Vagina (tissue), 2 donors: ENCODE data around the gene TPRG1L. TPM values are rescaled to one million over a fixed set of nuclear protein-coding genes. Genes with fewer than 3 reads are reported as not detected.

Experiments used
- DNase-seq, 2 donors: peaks; one replicate each; pipeline ENCODE4 v3.0.0-alpha.2; 2017; ENCODE audit errors: extremely low spot score in 2 of 2
- H3K27ac ChIP-seq: fragments of 200-600 bp; sonication (generic); one replicate; pipeline ENCODE4 v1.5.1; 2019
- H3K27me3 ChIP-seq: fragments of 200-600 bp; sonication (generic); one replicate; pipeline ENCODE4 v1.5.1; 2019
- H3K36me3 ChIP-seq, 2 donors: fragments of 200-600 bp; sonication (generic); one replicate each; pipeline ENCODE4 v1.5.1; 2017 to 2019
- H3K4me1 ChIP-seq: fragments of 200-600 bp; sonication (generic); one replicate; pipeline ENCODE4 v1.5.1; 2019
- H3K4me3 ChIP-seq, 2 donors: fragments of 200-600 bp; sonication (generic); 1 replicate in 1 of 2; 2 replicates in 1 of 2; pipeline ENCODE4 v1.5.1; 2016 to 2019
- H3K9me3 ChIP-seq: fragments of 200-600 bp; sonication (generic); one replicate; pipeline ENCODE4 v1.5.1; 2019
- CTCF ChIP-seq, 3 experiments: fragments of 450-650 bp in 2 of 3; fragments of 200-600 bp in 1 of 3; sonication (generic) in 1 of 3; IDR thresholded peaks; one replicate each; pipeline ENCODE4 v1.5.1; 2017 to 2019; ENCODE audit warnings: antibody characterized with exemption in 3 of 3, mild to moderate bottlenecking in 2 of 3, moderate library complexity in 2 of 3
- POLR2A ChIP-seq, 2 donors: fragments of 450-650 bp; IDR thresholded peaks; one replicate each; pipeline ENCODE4 v1.6.1; 2017; ENCODE audit warnings: antibody characterized with exemption in 2 of 2, mild to moderate bottlenecking in 2 of 2, moderate library complexity in 2 of 2
- POLR2AphosphoS5 ChIP-seq, 2 donors: sonication (generic); formaldehyde crosslinking; IDR thresholded peaks; one replicate each; pipeline ENCODE4 v1.9.0; 2017; ENCODE audit warnings: antibody characterized with exemption in 2 of 2, mild to moderate bottlenecking in 2 of 2, low read depth in 1 of 2; ENCODE audit not compliant: insufficient read depth in 1 of 2
- intact Hi-C: fragments of 100-400 bp; cut with DNase I; formaldehyde crosslinking; loops from one replicate; pipeline ENCODE4 v1.15.1; 2023
- total RNA-seq: library from RNA; depleted of rRNA; stranded (reverse); fragments of >200 nt; gene quantifications from one replicate; pipeline ENCODE4 v1.2.3, GENCODE V29; 2016

The TPRG1L gene
- total RNA-seq, 1 donor from 2014 or later = 44.9 TPM

GRCh38 chr1:3630914-3631313 is 6.1 kb downstream of the TPRG1L start:
- Histone ChIP-seq H3K27ac (no peak overlapping the region), H3K9me3 (no peaks in the 10 kb centered on the region), H3K27me3 (no peaks in the 10 kb centered on the region), H3K4me1 (peaks cover 9% of the 10 kb centered on the region), H3K36me3 (peaks cover 0 to 68% of the 10 kb centered on the region in 2 donors), H3K4me3 (no peak overlapping the region)
- TF ChIP-seq POLR2A (IDR thresholded peaks at IDR 0.05) = no peak
- intact Hi-C loops = no loop called here
- DNase-seq = no peak

GRCh38 chr1:3631320-3632260 is 6.8 kb downstream of the TPRG1L start:
- H3K36me3 ChIP-seq = peaks cover 0 to 74% of the 10 kb centered on the region in 2 donors
- H3K27ac ChIP-seq = no peak overlapping the region
- no peak for TF ChIP-seq POLR2AphosphoS5 (IDR thresholded peaks at IDR 0.05; ENCODE audit: insufficient read depth in 1 of 2, low read depth in 1 of 2)
- no peak for TF ChIP-seq CTCF (IDR thresholded peaks at IDR 0.05)
- TF ChIP-seq POLR2A (IDR thresholded peaks at IDR 0.05) = no peak
- intact Hi-C loops = no loop called here
- no peak overlapping the region for H3K4me3 ChIP-seq
- peaks cover 2% of the 10 kb centered on the region for H3K4me1 ChIP-seq
- no peaks in the 10 kb centered on the region for H3K9me3 ChIP-seq
- no peak for DNase-seq
- no peaks in the 10 kb centered on the region for H3K27me3 ChIP-seq

GRCh38 chr1:3632298-3632697 is 7.5 kb downstream of the TPRG1L start:
- TF ChIP-seq POLR2AphosphoS5 (IDR thresholded peaks at IDR 0.05; ENCODE audit: insufficient read depth in 1 of 2, low read depth in 1 of 2) (no peak), POLR2A (IDR thresholded peaks at IDR 0.05) (no peak), CTCF (IDR thresholded peaks at IDR 0.05) (no peak)

GRCh38 chr1:3632716-3633343 is 8.0 kb downstream of the TPRG1L start:
- H3K9me3 ChIP-seq = no peaks in the 10 kb centered on the region
- H3K27ac ChIP-seq = no peak overlapping the region
- no peak for TF ChIP-seq CTCF (IDR thresholded peaks at IDR 0.05)
- no peak for TF ChIP-seq POLR2AphosphoS5 (IDR thresholded peaks at IDR 0.05; ENCODE audit: insufficient read depth in 1 of 2, low read depth in 1 of 2)
- no peak for TF ChIP-seq POLR2A (IDR thresholded peaks at IDR 0.05)
- DNase-seq = no peak
- H3K4me3 ChIP-seq = no peak overlapping the region
- peaks cover 0 to 77% of the 10 kb centered on the region in 2 donors for H3K36me3 ChIP-seq
- no peaks in the 10 kb centered on the region for H3K4me1 ChIP-seq
- H3K27me3 ChIP-seq = no peaks in the 10 kb centered on the region
- intact Hi-C loops = no loop called here

More at GRCh38 chr1:3632298-3632697, 7.5 kb downstream of the TPRG1L start:
- Histone ChIP-seq H3K4me3 (no peak overlapping the region), H3K9me3 (no peaks in the 10 kb centered on the region), H3K36me3 (peaks cover 0 to 79% of the 10 kb centered on the region in 2 donors), H3K27me3 (no peaks in the 10 kb centered on the region), H3K4me1 (no peaks in the 10 kb centered on the region), H3K27ac (no peak overlapping the region)
- intact Hi-C loops = no loop called here
- DNase-seq = no peak

GRCh38 chr1:3633344-3634058 is 8.7 kb downstream of the TPRG1L start:
- Histone ChIP-seq H3K4me1 (no peaks in the 10 kb centered on the region), H3K36me3 (peaks cover 0 to 78% of the 10 kb centered on the region in 2 donors), H3K27ac (no peak overlapping the region), H3K4me3 (no peak overlapping the region), H3K9me3 (no peaks in the 10 kb centered on the region), H3K27me3 (no peaks in the 10 kb centered on the region)
- no peak for TF ChIP-seq POLR2A (IDR thresholded peaks at IDR 0.05)
- TF ChIP-seq CTCF (IDR thresholded peaks at IDR 0.05) = no peak
- TF ChIP-seq POLR2AphosphoS5 (IDR thresholded peaks at IDR 0.05; ENCODE audit: insufficient read depth in 1 of 2, low read depth in 1 of 2) = no peak
- intact Hi-C loops = no loop called here
- DNase-seq = no peak
